GM19023 (cell line): Measurements from ENCODE around the gene PTOV1.

Experiments
- ATAC-seq: cut with Tn5 transposase; IDR thresholded peaks from one replicate; pipeline ENCODE4 v1.9.1; 2021; ENCODE audit warnings: mild to moderate bottlenecking, moderate library complexity; ENCODE audit not compliant: unreplicated experiment

Gene PTOV1

GRCh38 chr19:49873129-49873521 lies 22.2 kb downstream of the PTOV1 start:
- ATAC-seq: no peak

DNA sequence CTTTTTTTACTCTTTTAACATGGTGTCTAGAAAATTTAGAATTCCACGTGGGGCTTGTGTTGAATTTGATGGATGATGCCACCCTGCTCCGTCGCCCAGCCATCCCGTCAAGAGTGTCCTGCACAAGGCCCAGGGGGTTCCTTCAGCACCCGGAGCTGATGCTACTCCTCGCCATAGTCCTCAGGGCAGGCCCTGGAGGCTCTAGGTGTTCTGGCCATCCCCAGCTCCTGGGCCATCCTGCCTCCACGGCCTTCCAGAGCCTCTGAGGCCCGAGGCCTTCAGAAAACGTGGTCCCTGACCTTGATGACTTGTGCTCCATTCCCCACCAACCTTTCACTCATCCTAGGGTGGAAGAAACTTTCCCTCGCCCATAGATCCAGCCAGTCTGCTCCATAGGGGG lies 22.9 kb downstream of the PTOV1 start:
- no peak for ATAC-seq

DNA sequence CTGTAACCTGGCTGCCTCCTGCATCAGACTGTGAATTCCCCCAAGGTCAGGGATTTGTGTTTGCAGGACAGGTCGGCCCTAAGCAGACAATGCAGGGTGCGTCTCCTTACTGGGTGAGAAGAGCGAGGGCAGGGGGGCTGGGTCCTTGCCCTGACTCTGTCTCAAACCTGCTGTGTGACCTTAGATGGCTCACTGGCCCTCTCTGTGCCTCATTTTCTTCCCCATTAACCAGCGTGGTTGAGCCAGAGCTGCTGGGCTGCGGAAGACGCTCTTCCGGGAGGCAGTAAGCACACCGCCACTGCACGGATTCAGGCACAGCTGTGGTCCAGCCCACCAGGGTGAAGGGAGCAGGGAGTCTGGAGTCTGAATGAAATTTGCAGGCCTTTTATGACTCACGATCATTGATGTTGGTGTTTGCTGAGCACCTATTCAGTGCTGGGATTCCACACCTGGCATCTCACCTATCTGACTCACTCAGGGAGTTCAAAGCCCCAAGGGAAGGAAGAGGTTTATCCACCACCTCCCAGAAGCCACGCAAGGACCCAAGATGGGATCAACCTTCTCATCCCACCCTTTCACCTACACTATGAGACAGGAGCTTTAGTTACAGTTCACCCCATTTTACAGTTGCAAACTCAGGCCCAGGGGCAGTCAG lies 23.7 kb downstream of the PTOV1 start:
- no peak for ATAC-seq

GRCh38 chr19:49875177-49875576 lies 24.2 kb downstream of the PTOV1 start:
- no peak for ATAC-seq

- ATAC-seq: no peak
These were observed 25.0 kb downstream of the PTOV1 start for GRCh38 chr19:49875857-49876421.

- ATAC-seq: peak; percentile 49
These were observed 25.6 kb downstream of the PTOV1 start for GRCh38 chr19:49876422-49877019.

GRCh38 chr19:49877020-49877878 lies 26.3 kb downstream of the PTOV1 start, which contains the start of the genes AKT1S1 and TBC1D17:
AKT1S1 (minus strand) TSS chr19:49877355; CDS start chr19:49873295, 4,060 bp downstream.
TBC1D17 (plus strand) TSS chr19:49877702; CDS start chr19:49877724, 22 bp downstream.
- peak; percentile 52 for ATAC-seq

- ATAC-seq: peak; percentile 47
These were observed 27.2 kb downstream of the PTOV1 start for GRCh38 chr19:49877879-49878743.

DNA sequence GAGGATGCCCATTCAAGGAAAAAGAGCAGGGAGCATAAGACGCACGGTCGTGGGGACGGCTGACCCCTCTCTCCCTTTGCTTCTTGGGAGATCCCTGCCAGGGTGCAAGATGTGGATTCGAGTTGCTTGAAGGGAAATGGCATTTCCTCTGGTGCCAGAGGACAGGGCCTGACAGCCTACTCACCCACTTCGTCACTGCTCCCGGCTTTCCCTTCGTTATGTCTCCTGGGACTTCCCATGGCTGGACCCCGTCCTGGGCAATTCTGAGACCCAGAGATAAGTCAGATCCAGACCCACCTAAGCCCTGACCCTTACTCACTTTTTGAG lies 27.7 kb downstream of the PTOV1 start:
- ATAC-seq: no peak

DNA sequence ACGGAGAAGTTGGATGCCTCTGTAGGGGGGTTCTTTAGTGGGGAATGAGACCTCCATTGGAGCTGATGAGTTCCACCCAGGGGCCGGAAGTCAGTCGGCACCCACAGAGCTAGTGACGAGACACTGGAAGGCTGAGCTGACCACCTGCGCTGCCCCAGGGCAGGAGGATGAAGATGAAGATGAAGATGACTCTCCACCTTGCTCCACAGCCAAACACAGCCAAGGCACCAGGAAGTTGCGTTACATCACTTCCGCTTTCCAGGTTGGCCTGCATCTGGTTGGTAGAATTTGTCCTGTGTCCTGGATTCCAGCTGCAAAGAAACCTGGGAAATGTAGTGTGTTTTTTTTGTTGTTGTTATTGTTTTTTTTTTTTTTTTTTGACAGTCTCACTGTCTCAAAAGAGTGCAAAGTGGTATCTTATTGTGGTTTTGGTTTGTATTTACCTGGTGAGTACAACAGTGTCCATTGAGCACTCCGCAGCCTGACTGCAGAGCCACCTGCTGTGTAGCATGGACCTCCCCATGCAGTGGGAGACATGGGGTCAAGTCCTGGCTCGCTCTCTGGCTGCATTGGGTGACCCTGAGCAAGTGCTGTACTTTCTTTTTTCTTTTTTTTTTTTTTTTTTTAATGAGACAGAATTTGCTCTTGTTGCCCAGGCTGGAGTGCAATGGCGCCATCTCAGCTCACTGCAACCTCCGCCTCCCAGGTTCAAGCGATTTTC lies 28.4 kb downstream of the PTOV1 start:
- no peak for ATAC-seq

GRCh38 chr19:49880162-49880869 lies 29.4 kb downstream of the PTOV1 start:
- no peak for ATAC-seq

- no peak for ATAC-seq
These were observed 30.2 kb downstream of the PTOV1 start for GRCh38 chr19:49881186-49881585.

DNA sequence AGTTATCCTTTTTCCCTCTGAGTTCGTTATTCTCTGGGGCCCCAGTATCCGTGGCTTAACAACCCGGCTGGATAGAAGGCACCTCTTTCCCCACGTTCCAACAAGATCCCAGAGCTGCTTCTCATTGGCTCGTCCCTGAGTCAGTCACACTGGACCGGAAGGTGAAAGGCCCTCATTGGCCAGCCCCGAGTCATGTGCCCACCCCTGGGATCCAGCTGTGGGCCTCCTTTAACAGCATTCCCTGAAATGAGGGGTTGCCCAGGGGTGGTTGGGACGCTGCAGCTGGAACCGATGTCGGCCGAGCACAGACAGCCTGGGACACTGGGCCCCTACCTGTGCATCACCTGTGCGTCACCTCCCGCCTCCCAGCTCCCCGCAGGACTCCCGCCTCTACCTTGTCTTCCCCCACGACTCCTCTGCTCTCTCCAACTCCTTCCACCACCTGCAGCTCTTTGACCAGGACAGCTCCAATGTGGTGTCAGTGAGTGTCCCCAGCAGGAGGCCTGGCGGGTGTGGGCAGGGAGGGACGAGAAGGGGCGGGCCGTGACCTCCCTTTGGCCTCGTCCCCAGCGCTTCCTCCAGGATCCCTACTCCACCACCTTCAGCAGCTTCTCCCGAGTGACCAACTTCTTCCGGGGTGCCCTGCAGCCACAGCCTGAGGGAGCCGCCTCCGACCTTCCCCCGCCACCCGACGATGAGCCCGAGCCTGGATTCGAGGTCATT lies 30.9 kb downstream of the PTOV1 start:
- no peak for ATAC-seq

DNA sequence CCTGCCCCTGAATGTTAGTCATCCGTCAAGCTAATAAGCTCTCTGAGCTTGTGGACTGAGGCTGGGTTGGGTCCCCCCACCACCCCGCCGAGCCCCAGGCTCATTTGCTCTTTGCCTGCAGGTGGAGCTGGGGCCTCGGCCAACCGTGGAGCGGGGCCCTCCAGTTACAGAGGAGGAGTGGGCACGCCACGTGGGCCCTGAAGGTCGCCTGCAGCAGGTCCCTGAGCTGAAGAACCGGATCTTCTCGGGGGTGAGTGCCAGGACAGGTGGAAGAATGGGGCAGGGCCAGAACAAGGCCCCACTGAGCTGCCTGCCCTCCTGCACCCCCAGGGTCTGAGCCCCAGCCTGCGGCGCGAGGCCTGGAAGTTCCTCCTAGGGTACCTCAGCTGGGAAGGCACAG lies 31.7 kb downstream of the PTOV1 start:
- no peak for ATAC-seq

DNA sequence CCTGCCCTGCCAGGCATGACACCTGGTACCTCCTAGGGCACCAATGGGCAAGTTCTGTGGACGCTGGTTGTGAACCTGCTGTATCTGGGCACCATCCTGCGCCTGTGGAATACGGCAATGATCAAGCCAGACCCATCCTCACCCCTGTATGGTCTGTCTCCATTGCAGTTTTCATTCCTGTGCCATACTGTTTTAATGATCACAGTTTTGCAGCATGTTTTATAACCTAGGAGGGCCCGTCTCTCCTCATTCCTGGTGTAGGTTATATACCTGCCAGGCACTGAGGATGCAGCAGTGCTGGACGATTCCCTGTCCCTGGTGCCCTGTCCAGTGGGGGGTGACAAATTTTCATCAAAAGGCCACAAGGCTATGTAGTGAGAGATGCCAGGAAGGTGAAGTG lies 32.1 kb downstream of the PTOV1 start:
- no peak for ATAC-seq

DNA sequence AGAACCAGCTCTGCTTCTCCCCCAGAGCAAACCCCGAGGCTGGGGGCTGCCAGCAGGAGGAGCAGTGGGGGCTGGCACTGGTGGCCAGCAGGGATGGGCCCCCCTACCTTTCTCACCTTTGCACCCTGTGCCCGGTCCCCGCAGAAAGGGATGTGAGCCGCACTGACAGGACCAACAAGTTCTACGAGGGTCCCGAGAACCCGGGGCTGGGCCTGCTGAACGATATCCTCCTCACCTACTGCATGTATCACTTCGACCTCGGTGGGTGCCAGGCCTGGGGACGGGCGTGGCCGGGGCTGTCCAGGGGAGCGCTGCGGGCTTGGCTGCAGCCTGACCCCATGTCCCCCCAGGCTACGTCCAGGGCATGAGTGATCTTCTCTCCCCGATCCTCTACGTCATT lies 33.1 kb downstream of the PTOV1 start:
- no peak for ATAC-seq

GRCh38 chr19:49884760-49885159 lies 33.8 kb downstream of the PTOV1 start:
- no peak for ATAC-seq

GRCh38 chr19:49887037-49887664 lies 36.2 kb downstream of the PTOV1 start:
- no peak for ATAC-seq
